GM18520 (cell line): ENCODE results near the gene PTPRD.

ENCODE experiments used
- ATAC-seq: cut with Tn5 transposase; IDR thresholded peaks from one replicate; pipeline ENCODE4 v1.9.1; 2021; ENCODE audit not compliant: unreplicated experiment

PTPRD gene

GRCh38 chr9:8572209-8572608, 2040.6 kb downstream of the PTPRD start:
- no peak for ATAC-seq

- ATAC-seq: no peak
These were observed 2041.2 kb downstream of the PTPRD start for GRCh38 chr9:8571643-8572042.

GRCh38 chr9:8570776-8571175, 2042.0 kb downstream of the PTPRD start:
- no peak for ATAC-seq

- ATAC-seq: no peak
These were observed 2043.0 kb downstream of the PTPRD start for GRCh38 chr9:8569823-8570222.

GRCh38 chr9:8567963-8568579, 2044.7 kb downstream of the PTPRD start:
- ATAC-seq: no peak

- no peak for ATAC-seq
These were observed 2047.8 kb downstream of the PTPRD start for GRCh38 chr9:8564960-8565359.

GRCh38 chr9:8560560-8561525, 2052.0 kb downstream of the PTPRD start:
- no peak for ATAC-seq

- ATAC-seq: no peak
These were observed 2054.6 kb downstream of the PTPRD start for GRCh38 chr9:8558176-8558575.

- ATAC-seq: no peak
These were observed 2056.9 kb downstream of the PTPRD start for GRCh38 chr9:8555762-8556500.

GRCh38 chr9:8553444-8553843, 2059.4 kb downstream of the PTPRD start:
- ATAC-seq: no peak

- ATAC-seq: no peak
These were observed 2060.1 kb downstream of the PTPRD start for GRCh38 chr9:8552732-8553131.

GRCh38 chr9:8549214-8549613, 2063.6 kb downstream of the PTPRD start:
- no peak for ATAC-seq

- ATAC-seq: no peak
These were observed 2069.6 kb downstream of the PTPRD start for GRCh38 chr9:8543219-8543618.

GRCh38 chr9:8542537-8542936, 2070.3 kb downstream of the PTPRD start:
- no peak for ATAC-seq

- ATAC-seq: no peak
These were observed 2073.1 kb downstream of the PTPRD start for GRCh38 chr9:8539681-8540197.

- no peak for ATAC-seq
These were observed 2076.0 kb downstream of the PTPRD start for GRCh38 chr9:8536845-8537244.

- ATAC-seq: no peak
These were observed 2078.0 kb downstream of the PTPRD start for GRCh38 chr9:8534828-8535227.

GRCh38 chr9:8533681-8534080, 2079.1 kb downstream of the PTPRD start:
- no peak for ATAC-seq

GRCh38 chr9:8531826-8532415, 2080.9 kb downstream of the PTPRD start:
- ATAC-seq: no peak

- no peak for ATAC-seq
These were observed 2091.7 kb downstream of the PTPRD start for GRCh38 chr9:8521112-8521511.

GRCh38 chr9:8515748-8516147, 2097.1 kb downstream of the PTPRD start:
- ATAC-seq: no peak
